Neural cell (in vitro differentiated cells): ENCODE measurements around the gene MAG. TPM values are rescaled to one million over a fixed set of nuclear protein-coding genes. Genes with fewer than 3 reads are reported as not detected.

Experiments used
- H2AFZ ChIP-seq: fragments of 200-600, 300-800 bp; sonication (generic), shearing (Covaris generic); 2 replicates; pipeline ENCODE4 v1.6.0; 2014; ENCODE audit warnings: low read depth, mild to moderate bottlenecking, antibody characterized with exemption, low read length, moderate library complexity
- H3F3A ChIP-seq: fragments of 200-600 bp; shearing (Covaris generic); 2 replicates; pipeline ENCODE4 v1.6.1; 2016; ENCODE audit warnings: mild to moderate bottlenecking, moderate library complexity, mixed read lengths, antibody characterized with exemption, low read length; ENCODE audit not compliant: insufficient read depth, poor library complexity, severe bottlenecking
- H3K27ac ChIP-seq: fragments of 200-600, 300-800 bp; sonication (generic), shearing (Covaris generic); 2 replicates; pipeline ENCODE4 v1.5.1; 2014; ENCODE audit warnings: mild to moderate bottlenecking, low read length, moderate library complexity
- H3K27me3 ChIP-seq: fragments of 300-800, 200-600 bp; sonication (generic), shearing (Covaris generic); 2 replicates; pipeline ENCODE4 v1.6.0; 2014; ENCODE audit warnings: mild to moderate bottlenecking, low read depth, low read length, moderate library complexity; ENCODE audit not compliant: insufficient read depth
- H3K36me3 ChIP-seq: fragments of 300-800, 200-600 bp; sonication (generic), shearing (Covaris generic); 2 replicates; pipeline ENCODE4 v1.5.1; 2014; ENCODE audit warnings: mild to moderate bottlenecking, antibody characterized with exemption, low read length, moderate library complexity; ENCODE audit not compliant: insufficient read depth
- H3K4me2 ChIP-seq: fragments of 300-800, 200-600 bp; sonication (generic), shearing (Covaris generic); 2 replicates; pipeline ENCODE4 v1.6.0; 2014; ENCODE audit warnings: mild to moderate bottlenecking, low read length
- H3K4me3 ChIP-seq: fragments of 300-800, 200-600 bp; sonication (generic), shearing (Covaris generic); 2 replicates; pipeline ENCODE4 v1.5.1; 2014; ENCODE audit warnings: mild to moderate bottlenecking, low read length, moderate library complexity
- H3K79me2 ChIP-seq: fragments of 200-600 bp; shearing (Covaris generic); replicated peaks from 2 replicates; pipeline ENCODE4 v1.6.0; 2014; ENCODE audit warnings: mild to moderate bottlenecking, low read length, moderate library complexity; ENCODE audit not compliant: insufficient read depth
- H3K9ac ChIP-seq: fragments of 300-800, 200-600 bp; sonication (generic), shearing (Covaris generic); 2 replicates; pipeline ENCODE4 v1.6.1; 2016; ENCODE audit warnings: mild to moderate bottlenecking, low read length, mixed read lengths
- H3K9me2 ChIP-seq: fragments of 200-600 bp; shearing (Covaris generic); 2 replicates; pipeline ENCODE4 v1.6.1; 2016; ENCODE audit warnings: mild to moderate bottlenecking, low read length, mixed read lengths; ENCODE audit not compliant: insufficient read depth
- H3K9me3 ChIP-seq: fragments of 200-600, 300-800 bp; sonication (generic), shearing (Covaris generic); 2 replicates; pipeline ENCODE4 v1.6.1; 2016; ENCODE audit warnings: mild to moderate bottlenecking, mixed run types, low read length, moderate library complexity, mixed read lengths
- H4K20me1 ChIP-seq: fragments of 200-600 bp; shearing (Covaris generic); 2 replicates; pipeline ENCODE4 v1.6.1; 2016; ENCODE audit warnings: mild to moderate bottlenecking, mixed run types; ENCODE audit not compliant: insufficient read depth
- EP300 ChIP-seq: fragments of 450-650 bp; conservative IDR thresholded peaks from 2 replicates; pipeline ENCODE4 v1.6.1; 2014; ENCODE audit warnings: antibody characterized with exemption, mild to moderate bottlenecking, moderate library complexity; ENCODE audit not compliant: poor library complexity, severe bottlenecking
- EZH2 ChIP-seq: fragments of 200-600, 300-800 bp; shearing (Covaris generic), sonication (generic); IDR thresholded peaks from 2 replicates; pipeline ENCODE4 v1.6.1; 2014; ENCODE audit warnings: antibody characterized with exemption, low read length, borderline replicate concordance, mild to moderate bottlenecking; ENCODE audit not compliant: insufficient read depth, poor library complexity, severe bottlenecking
- MXI1 ChIP-seq: fragments of 450-650 bp; conservative IDR thresholded peaks from 2 replicates; pipeline ENCODE4 v1.6.1; 2014; ENCODE audit warnings: antibody characterized with exemption, mild to moderate bottlenecking; ENCODE audit not compliant: poor library complexity, severe bottlenecking
- POLR2AphosphoS5 ChIP-seq: IDR thresholded peaks from 2 replicates; pipeline ENCODE4 v1.6.1; 2012
- RAD21 ChIP-seq: fragments of 450-650 bp; conservative IDR thresholded peaks from 2 replicates; pipeline ENCODE4 v1.6.1; 2014; ENCODE audit warnings: antibody characterized with exemption, mild to moderate bottlenecking, moderate library complexity
- SMC3 ChIP-seq: fragments of 450-650 bp; conservative IDR thresholded peaks from 2 replicates; pipeline ENCODE4 v1.6.1; 2014; ENCODE audit warnings: antibody characterized with exemption, mild to moderate bottlenecking, moderate library complexity; ENCODE audit not compliant: poor library complexity
- TAF1 ChIP-seq: IDR thresholded peaks from 2 replicates; pipeline ENCODE4 v1.6.1; 2012; ENCODE audit warnings: low read depth
- polyA plus RNA-seq: library from polyadenylated mRNA; depleted of rRNA; stranded (reverse); fragments of >200 nt; gene quantifications from 2 replicates; pipeline ENCODE4 v1.2.3, GENCODE V29; 2014
- TF ChIP-seq, protein P1 (sequence below): fragments of 450-650 bp; IDR thresholded peaks from 2 replicates; pipeline ENCODE4 v1.5.1; 2014; ENCODE audit warnings: antibody characterized with exemption, mild to moderate bottlenecking, moderate library complexity; ENCODE audit not compliant: poor library complexity, severe bottlenecking
- TF ChIP-seq, protein P2 (sequence below): IDR thresholded peaks from 2 replicates; pipeline ENCODE4 v1.6.1; 2012; ENCODE audit warnings: borderline replicate concordance

MAG gene
- polyA plus RNA-seq, 1 donor from 2014 or later, result not detected

GRCh38 chr19:35279374-35279773 is 12.6 kb upstream of the MAG start:
- Histone ChIP-seq H3K36me3 (no peaks in the 10 kb centered on the region), H3K4me2 (no peak overlapping the region), H2AFZ (no peak overlapping the region), H4K20me1 (no peaks in the 10 kb centered on the region), H3K9me3 (no peaks in the 10 kb centered on the region), H3K79me2 (no peaks in the 10 kb centered on the region), H3K27me3 (no peaks in the 10 kb centered on the region), H3K9me2 (no peaks in the 10 kb centered on the region), H3K27ac (no peak overlapping the region), H3F3A (no peaks in the 10 kb centered on the region), H3K4me3 (no peak overlapping the region), H3K9ac (no peak overlapping the region)
- no peak for TF ChIP-seq TAF1
- no peak for TF ChIP-seq EP300
- TF ChIP-seq EZH2, result no peak
- no peak for TF ChIP-seq RAD21
- TF ChIP-seq POLR2AphosphoS5, result no peak
- no peak for TF ChIP-seq MXI1
- TF ChIP-seq, protein P1, sequence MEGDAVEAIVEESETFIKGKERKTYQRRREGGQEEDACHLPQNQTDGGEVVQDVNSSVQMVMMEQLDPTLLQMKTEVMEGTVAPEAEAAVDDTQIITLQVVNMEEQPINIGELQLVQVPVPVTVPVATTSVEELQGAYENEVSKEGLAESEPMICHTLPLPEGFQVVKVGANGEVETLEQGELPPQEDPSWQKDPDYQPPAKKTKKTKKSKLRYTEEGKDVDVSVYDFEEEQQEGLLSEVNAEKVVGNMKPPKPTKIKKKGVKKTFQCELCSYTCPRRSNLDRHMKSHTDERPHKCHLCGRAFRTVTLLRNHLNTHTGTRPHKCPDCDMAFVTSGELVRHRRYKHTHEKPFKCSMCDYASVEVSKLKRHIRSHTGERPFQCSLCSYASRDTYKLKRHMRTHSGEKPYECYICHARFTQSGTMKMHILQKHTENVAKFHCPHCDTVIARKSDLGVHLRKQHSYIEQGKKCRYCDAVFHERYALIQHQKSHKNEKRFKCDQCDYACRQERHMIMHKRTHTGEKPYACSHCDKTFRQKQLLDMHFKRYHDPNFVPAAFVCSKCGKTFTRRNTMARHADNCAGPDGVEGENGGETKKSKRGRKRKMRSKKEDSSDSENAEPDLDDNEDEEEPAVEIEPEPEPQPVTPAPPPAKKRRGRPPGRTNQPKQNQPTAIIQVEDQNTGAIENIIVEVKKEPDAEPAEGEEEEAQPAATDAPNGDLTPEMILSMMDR, result no peak
- TF ChIP-seq, protein P2, sequence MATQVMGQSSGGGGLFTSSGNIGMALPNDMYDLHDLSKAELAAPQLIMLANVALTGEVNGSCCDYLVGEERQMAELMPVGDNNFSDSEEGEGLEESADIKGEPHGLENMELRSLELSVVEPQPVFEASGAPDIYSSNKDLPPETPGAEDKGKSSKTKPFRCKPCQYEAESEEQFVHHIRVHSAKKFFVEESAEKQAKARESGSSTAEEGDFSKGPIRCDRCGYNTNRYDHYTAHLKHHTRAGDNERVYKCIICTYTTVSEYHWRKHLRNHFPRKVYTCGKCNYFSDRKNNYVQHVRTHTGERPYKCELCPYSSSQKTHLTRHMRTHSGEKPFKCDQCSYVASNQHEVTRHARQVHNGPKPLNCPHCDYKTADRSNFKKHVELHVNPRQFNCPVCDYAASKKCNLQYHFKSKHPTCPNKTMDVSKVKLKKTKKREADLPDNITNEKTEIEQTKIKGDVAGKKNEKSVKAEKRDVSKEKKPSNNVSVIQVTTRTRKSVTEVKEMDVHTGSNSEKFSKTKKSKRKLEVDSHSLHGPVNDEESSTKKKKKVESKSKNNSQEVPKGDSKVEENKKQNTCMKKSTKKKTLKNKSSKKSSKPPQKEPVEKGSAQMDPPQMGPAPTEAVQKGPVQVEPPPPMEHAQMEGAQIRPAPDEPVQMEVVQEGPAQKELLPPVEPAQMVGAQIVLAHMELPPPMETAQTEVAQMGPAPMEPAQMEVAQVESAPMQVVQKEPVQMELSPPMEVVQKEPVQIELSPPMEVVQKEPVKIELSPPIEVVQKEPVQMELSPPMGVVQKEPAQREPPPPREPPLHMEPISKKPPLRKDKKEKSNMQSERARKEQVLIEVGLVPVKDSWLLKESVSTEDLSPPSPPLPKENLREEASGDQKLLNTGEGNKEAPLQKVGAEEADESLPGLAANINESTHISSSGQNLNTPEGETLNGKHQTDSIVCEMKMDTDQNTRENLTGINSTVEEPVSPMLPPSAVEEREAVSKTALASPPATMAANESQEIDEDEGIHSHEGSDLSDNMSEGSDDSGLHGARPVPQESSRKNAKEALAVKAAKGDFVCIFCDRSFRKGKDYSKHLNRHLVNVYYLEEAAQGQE, result no peak
- no peak for TF ChIP-seq SMC3

DNA sequence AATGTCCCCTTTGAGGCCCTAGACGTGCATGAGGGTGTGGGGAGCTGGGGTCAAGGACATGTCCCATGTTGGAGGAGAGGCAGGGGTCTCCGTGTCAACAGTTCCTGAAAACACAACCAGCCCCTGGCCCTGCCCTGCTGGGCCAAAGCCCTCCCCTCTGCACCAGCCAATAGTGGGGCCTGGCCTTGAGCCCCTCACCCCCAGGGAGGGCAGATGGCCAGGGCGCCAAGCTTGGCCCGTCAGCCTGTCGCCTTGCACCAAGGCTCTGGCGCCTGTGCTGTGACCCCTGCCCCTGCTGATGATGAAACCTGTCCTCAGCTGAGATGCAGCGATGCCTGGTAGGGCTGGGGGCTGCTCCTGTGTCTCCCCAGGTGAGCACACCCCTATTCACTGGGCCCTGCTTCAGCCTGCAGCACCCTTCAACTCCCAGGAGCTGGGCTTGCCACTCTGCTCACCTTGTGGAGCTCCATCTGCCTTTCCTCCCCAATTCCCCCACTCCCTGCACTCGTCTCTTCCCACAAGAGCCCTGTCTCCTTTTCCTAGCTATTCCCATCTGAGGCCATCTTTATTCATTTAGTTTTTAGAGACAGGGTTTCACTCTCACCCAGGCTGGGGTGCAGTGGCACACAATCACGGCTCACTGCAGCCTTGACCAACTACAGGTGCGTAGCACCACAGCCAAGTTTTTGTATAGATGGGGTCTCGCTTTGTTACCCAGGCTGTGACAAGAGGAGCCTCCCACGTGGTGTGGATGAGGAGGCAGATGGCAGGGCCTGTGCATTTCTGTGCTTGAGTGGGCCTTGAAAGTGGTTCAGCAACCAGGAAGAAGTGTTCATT is 11.8 kb upstream of the MAG start:
- Histone ChIP-seq H3K4me3 (no peak overlapping the region), H3K9ac (no peak overlapping the region), H3K27ac (no peak overlapping the region), H3K9me3 (no peaks in the 10 kb centered on the region), H3K79me2 (no peaks in the 10 kb centered on the region), H3K9me2 (no peaks in the 10 kb centered on the region), H2AFZ (no peak overlapping the region), H3K36me3 (no peaks in the 10 kb centered on the region), H3K4me2 (no peak overlapping the region), H3K27me3 (no peaks in the 10 kb centered on the region), H3F3A (no peaks in the 10 kb centered on the region), H4K20me1 (no peaks in the 10 kb centered on the region)
- TF ChIP-seq EZH2, result no peak
- no peak for TF ChIP-seq POLR2AphosphoS5
- TF ChIP-seq EP300, result no peak
- TF ChIP-seq MXI1, result no peak
- no peak for TF ChIP-seq TAF1
- TF ChIP-seq RAD21, result no peak
- TF ChIP-seq, protein P2, result no peak
- no peak for TF ChIP-seq SMC3
